ENCODE data around the gene SPZ1.
"Not testable (repeated sequence)": the region's sequence is repeated elsewhere in the genome, so short reads cannot be mapped to it uniquely, and the experiment has no call there.

SPZ1 gene

GRCh38 chr5:80319702-80320101, at the start of gene SPZ1:
Gene SPZ1, plus strand, starts transcription at chr5:80320002. Its CDS starts 214 bp downstream, at chr5:80320216.
- Histone ChIP-seq H3K9me3 (ENCODE audit: control insufficient read depth, insufficient read depth, low read length) (no peaks in the 10 kb centered on the region), H3K4me1 (ENCODE audit: insufficient read depth, low read length) (no peaks in the 10 kb centered on the region), H3K36me3 (ENCODE audit: insufficient read depth, low read length) (no peaks in the 10 kb centered on the region), H3K9ac (ENCODE audit: low read depth, low read length) (no peak within 1 kb of the TSS)

- not testable (repeated sequence) for H3K9ac ChIP-seq (ENCODE audit: low read depth, low read length); H3K36me3 ChIP-seq (ENCODE audit: insufficient read depth, low read length); H3K9me3 ChIP-seq (ENCODE audit: control insufficient read depth, insufficient read depth, low read length); H3K4me1 ChIP-seq (ENCODE audit: insufficient read depth, low read length)
These were observed 49.3 kb upstream of the SPZ1 start for GRCh38 chr5:80270543-80270942.

- Histone ChIP-seq H3K9me3 (ENCODE audit: control insufficient read depth, insufficient read depth, low read length) (no peaks in the 10 kb centered on the region), H3K9ac (ENCODE audit: low read depth, low read length) (no peak overlapping the region), H3K4me1 (ENCODE audit: insufficient read depth, low read length) (no peaks in the 10 kb centered on the region), H3K36me3 (ENCODE audit: insufficient read depth, low read length) (no peaks in the 10 kb centered on the region)
These were observed 44.5 kb upstream of the SPZ1 start for GRCh38 chr5:80275347-80275746.

GRCh38 chr5:80276186-80276585, 43.6 kb upstream of the SPZ1 start:
- Histone ChIP-seq H3K9me3 (ENCODE audit: control insufficient read depth, insufficient read depth, low read length) (no peaks in the 10 kb centered on the region), H3K4me1 (ENCODE audit: insufficient read depth, low read length) (no peaks in the 10 kb centered on the region), H3K9ac (ENCODE audit: low read depth, low read length) (no peak overlapping the region), H3K36me3 (ENCODE audit: insufficient read depth, low read length) (no peaks in the 10 kb centered on the region)

- Histone ChIP-seq H3K36me3 (ENCODE audit: insufficient read depth, low read length) (no peaks in the 10 kb centered on the region), H3K9me3 (ENCODE audit: control insufficient read depth, insufficient read depth, low read length) (no peaks in the 10 kb centered on the region), H3K4me1 (ENCODE audit: insufficient read depth, low read length) (no peaks in the 10 kb centered on the region)
These were observed 42.6 kb upstream of the SPZ1 start for GRCh38 chr5:80277191-80277590.

GRCh38 chr5:80282054-80282453, 37.7 kb upstream of the SPZ1 start:
- Histone ChIP-seq H3K36me3 (ENCODE audit: insufficient read depth, low read length) (no peaks in the 10 kb centered on the region), H3K4me1 (ENCODE audit: insufficient read depth, low read length) (no peaks in the 10 kb centered on the region), H3K9me3 (ENCODE audit: control insufficient read depth, insufficient read depth, low read length) (no peaks in the 10 kb centered on the region), H3K9ac (ENCODE audit: low read depth, low read length) (no peak overlapping the region)

More at GRCh38 chr5:80277191-80277590, 42.6 kb upstream of the SPZ1 start:
- no peak overlapping the region for H3K9ac ChIP-seq (ENCODE audit: low read depth, low read length)

- Histone ChIP-seq H3K36me3 (ENCODE audit: insufficient read depth, low read length) (no peaks in the 10 kb centered on the region), H3K9ac (ENCODE audit: low read depth, low read length) (no peak overlapping the region), H3K9me3 (ENCODE audit: control insufficient read depth, insufficient read depth, low read length) (no peaks in the 10 kb centered on the region), H3K4me1 (ENCODE audit: insufficient read depth, low read length) (no peaks in the 10 kb centered on the region)
These were observed 36.4 kb upstream of the SPZ1 start for GRCh38 chr5:80283360-80283759.

GRCh38 chr5:80284720-80285119, 35.1 kb upstream of the SPZ1 start:
- Histone ChIP-seq H3K4me1 (ENCODE audit: insufficient read depth, low read length) (no peaks in the 10 kb centered on the region), H3K9me3 (ENCODE audit: control insufficient read depth, insufficient read depth, low read length) (no peaks in the 10 kb centered on the region), H3K36me3 (ENCODE audit: insufficient read depth, low read length) (no peaks in the 10 kb centered on the region), H3K9ac (ENCODE audit: low read depth, low read length) (no peak overlapping the region)

- Histone ChIP-seq H3K9ac (ENCODE audit: low read depth, low read length) (no peak overlapping the region), H3K4me1 (ENCODE audit: insufficient read depth, low read length) (no peaks in the 10 kb centered on the region), H3K9me3 (ENCODE audit: control insufficient read depth, insufficient read depth, low read length) (no peaks in the 10 kb centered on the region), H3K36me3 (ENCODE audit: insufficient read depth, low read length) (no peaks in the 10 kb centered on the region)
These were observed 31.6 kb upstream of the SPZ1 start for GRCh38 chr5:80288177-80288576.

GRCh38 chr5:80289320-80289719, 30.5 kb upstream of the SPZ1 start:
- Histone ChIP-seq H3K9me3 (ENCODE audit: control insufficient read depth, insufficient read depth, low read length) (no peaks in the 10 kb centered on the region), H3K36me3 (ENCODE audit: insufficient read depth, low read length) (no peaks in the 10 kb centered on the region), H3K4me1 (ENCODE audit: insufficient read depth, low read length) (no peaks in the 10 kb centered on the region), H3K9ac (ENCODE audit: low read depth, low read length) (no peak overlapping the region)

- Histone ChIP-seq H3K36me3 (ENCODE audit: insufficient read depth, low read length) (no peaks in the 10 kb centered on the region), H3K4me1 (ENCODE audit: insufficient read depth, low read length) (no peaks in the 10 kb centered on the region), H3K9ac (ENCODE audit: low read depth, low read length) (no peak overlapping the region), H3K9me3 (ENCODE audit: control insufficient read depth, insufficient read depth, low read length) (no peaks in the 10 kb centered on the region)
These were observed 28.0 kb upstream of the SPZ1 start for GRCh38 chr5:80291761-80292160.

- Histone ChIP-seq H3K9me3 (ENCODE audit: control insufficient read depth, insufficient read depth, low read length) (no peaks in the 10 kb centered on the region), H3K36me3 (ENCODE audit: insufficient read depth, low read length) (no peaks in the 10 kb centered on the region), H3K4me1 (ENCODE audit: insufficient read depth, low read length) (no peaks in the 10 kb centered on the region), H3K9ac (ENCODE audit: low read depth, low read length) (no peak overlapping the region)
These were observed 23.7 kb upstream of the SPZ1 start for GRCh38 chr5:80296121-80296520.

GRCh38 chr5:80299601-80300000, 20.2 kb upstream of the SPZ1 start:
- no peaks in the 10 kb centered on the region for H3K9me3 ChIP-seq (ENCODE audit: control insufficient read depth, insufficient read depth, low read length)
- no peak overlapping the region for H3K9ac ChIP-seq (ENCODE audit: low read depth, low read length)
- no peaks in the 10 kb centered on the region for H3K36me3 ChIP-seq (ENCODE audit: insufficient read depth, low read length)
- peaks cover 3% of the 10 kb centered on the region for H3K4me1 ChIP-seq (ENCODE audit: insufficient read depth, low read length)

- Histone ChIP-seq H3K9ac (ENCODE audit: low read depth, low read length) (no peak overlapping the region), H3K9me3 (ENCODE audit: control insufficient read depth, insufficient read depth, low read length) (no peaks in the 10 kb centered on the region), H3K36me3 (ENCODE audit: insufficient read depth, low read length) (no peaks in the 10 kb centered on the region), H3K4me1 (ENCODE audit: insufficient read depth, low read length) (peaks cover 6% of the 10 kb centered on the region)
These were observed 19.7 kb upstream of the SPZ1 start for GRCh38 chr5:80300125-80300524.

GRCh38 chr5:80300796-80301195, 19.0 kb upstream of the SPZ1 start:
- not testable (repeated sequence) for H3K9me3 ChIP-seq (ENCODE audit: control insufficient read depth, insufficient read depth, low read length); H3K36me3 ChIP-seq (ENCODE audit: insufficient read depth, low read length); H3K4me1 ChIP-seq (ENCODE audit: insufficient read depth, low read length); H3K9ac ChIP-seq (ENCODE audit: low read depth, low read length)

GRCh38 chr5:80301342-80301741, 18.5 kb upstream of the SPZ1 start:
- not testable (repeated sequence) for H3K36me3 ChIP-seq (ENCODE audit: insufficient read depth, low read length); H3K9ac ChIP-seq (ENCODE audit: low read depth, low read length); H3K9me3 ChIP-seq (ENCODE audit: control insufficient read depth, insufficient read depth, low read length); H3K4me1 ChIP-seq (ENCODE audit: insufficient read depth, low read length)

Data from ES-I3 (cell line).